GM21723 (cell line): ENCODE data around the gene TTLL12.

Experiments
- ATAC-seq: cut with Tn5 transposase; IDR thresholded peaks from one replicate; pipeline ENCODE4 v1.9.1; 2021; ENCODE audit warnings: mild to moderate bottlenecking, moderate library complexity; ENCODE audit not compliant: unreplicated experiment

TTLL12 gene

GRCh38 chr22:43174941-43175531 lies 11.9 kb downstream of the TTLL12 start:
- ATAC-seq, result no peak

DNA sequence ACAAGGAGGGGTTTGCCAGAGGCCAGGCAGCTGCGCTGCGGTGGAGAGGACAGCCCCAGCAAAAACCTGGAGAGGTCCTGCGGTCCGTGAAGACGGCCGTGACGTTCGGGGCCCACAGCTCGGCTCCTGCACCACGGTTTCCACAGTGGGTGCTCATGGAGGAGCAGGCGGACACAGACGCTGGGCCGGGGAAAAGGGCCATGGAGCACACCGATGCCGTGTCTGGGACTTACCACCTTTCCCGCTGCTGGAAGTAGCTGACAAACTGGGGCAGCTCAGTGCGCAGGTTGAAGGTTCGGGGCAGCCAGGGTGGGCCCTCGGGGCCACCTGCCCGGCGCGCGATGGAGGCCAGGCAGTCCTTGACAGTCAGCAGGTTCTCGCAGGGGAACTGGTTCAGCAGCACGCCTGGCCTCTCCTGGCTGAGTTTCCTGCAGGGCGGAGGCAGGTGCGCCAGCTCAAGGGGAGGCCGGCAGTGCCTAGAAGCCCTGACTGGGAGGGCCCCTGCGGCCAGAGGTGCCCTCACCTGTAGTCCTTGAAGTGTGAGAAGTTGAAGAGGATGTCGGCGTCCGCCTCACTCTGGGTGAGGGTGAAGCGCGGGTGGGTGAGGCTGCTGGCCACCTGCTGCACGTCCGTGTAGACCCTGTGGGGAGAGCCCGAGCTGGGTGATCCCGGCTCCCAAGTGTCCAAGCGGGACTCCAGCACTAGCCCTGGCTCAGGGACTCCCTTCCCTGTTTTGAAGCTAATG lies 12.8 kb downstream of the TTLL12 start:
- ATAC-seq, result no peak

- no peak for ATAC-seq
These were observed 13.4 kb downstream of the TTLL12 start for GRCh38 chr22:43173566-43173965.

- ATAC-seq, result no peak
These were observed 14.7 kb downstream of the TTLL12 start for GRCh38 chr22:43172191-43172590.

DNA sequence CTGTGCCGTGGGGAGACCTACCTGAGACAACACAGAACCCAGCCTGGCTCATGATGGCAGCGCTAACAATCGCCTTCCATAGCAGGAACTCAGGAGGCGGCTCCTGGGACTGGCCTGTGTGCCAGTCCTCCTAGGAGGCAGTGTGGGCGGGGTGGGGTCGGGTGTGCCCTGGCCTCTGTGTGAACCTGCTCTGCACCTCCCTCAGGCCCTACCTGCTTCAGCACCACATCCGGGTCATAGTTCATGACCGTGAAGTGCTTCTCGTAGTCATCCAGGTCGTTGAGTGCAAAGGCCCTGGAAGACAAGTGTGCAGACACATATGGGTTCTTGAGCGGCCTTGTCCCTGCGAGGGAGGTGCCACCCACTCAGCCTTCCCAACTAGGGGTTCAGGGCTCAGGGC lies 15.3 kb downstream of the TTLL12 start:
- ATAC-seq, result no peak

- no peak for ATAC-seq
These were observed 15.9 kb downstream of the TTLL12 start for GRCh38 chr22:43171019-43171491.

- no peak for ATAC-seq
These were observed 16.8 kb downstream of the TTLL12 start for GRCh38 chr22:43170131-43170480.

DNA sequence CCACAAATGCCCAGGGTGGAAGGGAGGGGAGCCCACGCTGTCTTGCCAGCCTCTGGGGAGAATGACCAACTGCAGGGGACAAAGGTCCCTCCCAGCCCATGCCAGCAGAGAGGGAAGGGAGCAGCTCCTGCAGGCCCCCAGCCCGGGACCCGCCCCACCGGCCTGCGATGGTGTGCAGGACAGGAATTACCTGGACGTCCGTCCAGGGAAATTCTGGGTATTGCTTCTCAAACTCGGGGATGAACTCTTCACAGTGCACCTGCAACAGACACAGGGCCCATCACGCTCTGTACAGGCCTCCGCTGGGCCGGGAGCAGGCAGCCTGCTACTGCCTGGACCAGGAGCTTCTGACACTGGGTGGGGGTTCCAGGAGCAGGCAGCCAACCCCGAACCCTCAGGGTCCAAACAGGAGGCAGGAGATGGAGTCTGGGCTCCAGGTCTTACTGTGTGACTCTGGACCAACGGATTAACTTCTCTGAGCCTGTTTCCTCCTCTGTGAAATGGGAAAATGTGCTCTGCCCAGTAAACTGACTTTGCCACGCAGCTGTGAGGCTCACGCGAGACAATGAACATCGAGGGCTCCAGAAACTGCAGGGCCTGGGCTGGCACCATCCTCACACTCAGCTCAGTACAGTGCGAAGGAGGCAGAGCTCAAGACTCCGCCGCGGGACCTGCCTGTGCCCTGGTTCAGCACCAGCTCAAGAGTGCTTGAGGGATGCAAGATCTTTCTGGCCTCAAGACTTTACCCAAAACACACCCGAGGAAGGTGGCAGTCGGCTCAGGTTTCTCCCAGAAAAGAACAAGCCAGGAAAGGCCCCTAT lies 17.4 kb downstream of the TTLL12 start:
- no peak for ATAC-seq

- ATAC-seq, result no peak
These were observed 18.2 kb downstream of the TTLL12 start for GRCh38 chr22:43168471-43169309.

DNA sequence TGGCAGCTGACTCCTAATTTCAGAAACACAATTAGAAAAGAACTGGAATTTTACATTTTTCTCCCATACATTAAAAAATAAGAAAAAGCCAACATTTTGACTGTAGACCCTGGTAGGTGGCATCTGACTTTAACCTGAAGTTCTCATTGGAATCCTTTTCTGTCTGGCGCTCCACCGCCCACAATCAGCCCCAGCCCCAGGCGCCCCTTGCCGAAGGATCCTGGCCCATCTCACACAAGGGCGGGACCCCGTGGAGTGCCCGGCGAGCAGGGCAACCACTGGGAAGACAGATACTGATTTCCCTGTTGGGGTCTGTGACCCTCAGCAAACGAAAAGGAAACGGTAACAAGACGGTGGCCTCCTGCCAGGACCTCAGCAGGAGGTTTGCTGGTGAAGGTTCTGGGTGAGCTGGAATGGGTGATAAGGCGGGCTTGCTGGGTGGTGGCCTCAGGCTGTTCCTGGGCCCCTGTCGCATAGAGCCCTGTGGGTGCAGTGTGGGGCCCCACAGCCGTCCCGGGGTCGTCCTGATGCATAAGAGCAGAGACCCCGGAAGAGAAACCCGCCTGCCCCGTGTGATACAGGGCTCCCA lies 19.8 kb downstream of the TTLL12 start:
- no peak for ATAC-seq

GRCh38 chr22:43166132-43166930 lies 20.6 kb downstream of the TTLL12 start:
- no peak for ATAC-seq

GRCh38 chr22:43164636-43165035 lies 22.3 kb downstream of the TTLL12 start:
- ATAC-seq, result no peak

GRCh38 chr22:43163241-43163795 lies 23.6 kb downstream of the TTLL12 start:
- no peak for ATAC-seq

DNA sequence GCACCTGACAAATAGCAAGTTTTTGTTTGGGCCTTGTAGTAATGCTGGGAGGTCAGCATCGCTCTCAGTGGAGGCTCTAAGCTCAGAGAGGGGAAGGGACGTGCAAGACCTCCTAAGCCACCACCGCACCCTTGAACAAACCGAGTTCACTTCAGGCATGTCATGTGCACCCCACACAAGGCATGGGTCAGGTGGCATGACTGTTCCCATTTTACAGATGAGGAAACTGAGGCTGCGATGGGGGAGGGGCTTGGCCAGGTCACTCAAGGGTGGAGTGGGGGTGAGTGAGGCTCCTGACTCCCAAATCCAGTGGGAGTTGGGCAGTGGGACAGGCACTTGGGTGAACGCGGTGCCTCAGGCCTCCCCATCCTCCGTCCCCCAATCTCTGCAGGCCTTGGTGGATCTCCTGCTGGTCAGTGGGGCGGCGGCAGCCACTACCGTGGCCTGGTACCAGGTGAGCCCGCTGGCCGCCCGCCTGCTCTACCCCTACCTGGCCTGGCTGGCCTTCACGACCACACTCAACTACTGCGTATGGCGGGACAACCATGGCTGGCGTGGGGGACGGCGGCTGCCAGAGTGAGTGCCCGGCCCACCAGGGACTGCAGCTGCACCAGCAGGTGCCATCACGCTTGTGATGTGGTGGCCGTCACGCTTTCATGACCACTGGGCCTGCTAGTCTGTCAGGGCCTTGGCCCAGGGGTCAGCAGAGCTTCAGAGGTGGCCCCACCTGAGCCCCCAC lies 24.4 kb downstream of the TTLL12 start:
- ATAC-seq, result no peak

DNA sequence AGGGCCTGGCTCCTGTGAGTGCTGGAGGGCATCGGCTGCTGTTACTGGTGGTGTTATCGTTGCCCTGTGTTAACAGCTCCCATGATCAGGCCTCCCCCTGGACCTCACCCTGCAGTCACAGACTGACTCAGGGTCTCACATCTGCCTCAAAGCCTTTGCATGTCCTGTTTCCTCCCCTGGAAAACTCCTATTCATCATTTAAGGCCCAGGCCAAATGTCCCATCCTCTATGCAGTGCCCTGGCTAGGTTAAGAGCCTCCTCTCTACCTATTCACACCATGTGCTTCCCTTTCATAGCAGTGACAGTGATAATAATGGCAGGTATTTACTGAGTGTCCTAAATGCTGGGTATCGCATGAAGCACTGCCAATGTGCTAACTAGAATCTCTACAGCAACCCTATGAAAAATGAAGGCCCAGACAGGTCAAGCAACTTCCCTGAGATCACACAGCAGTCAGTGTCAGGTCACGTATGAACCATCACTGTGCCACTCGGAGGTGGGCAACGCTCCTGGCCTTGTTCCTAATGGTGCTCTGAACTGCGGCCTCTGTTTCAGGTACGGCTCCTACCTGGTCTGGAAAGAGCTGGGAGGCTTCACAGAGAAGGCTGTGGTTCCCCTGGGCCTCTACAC lies 26.3 kb downstream of the TTLL12 start:
- no peak for ATAC-seq

GRCh38 chr22:43159484-43160178 lies 27.3 kb downstream of the TTLL12 start:
- ATAC-seq, result no peak

GRCh38 chr22:43158778-43159483 lies 28.0 kb downstream of the TTLL12 start:
- ATAC-seq, result no peak
